Embryonic facial prominence (tissue), 1 donor: ENCODE data around the gene SLC6A1.

Source experiments
- DNase-seq: peaks from one replicate; pipeline ENCODE4 v3.0.0-alpha.2; 2016; ENCODE audit errors: extremely low spot score

The SLC6A1 gene

GRCh38 chr3:11019116-11019819, 26.7 kb downstream of the SLC6A1 start:
- DNase-seq: no peak

- DNase-seq: no peak
Measured at GRCh38 chr3:11020764-11021163, 28.2 kb downstream of the SLC6A1 start.

GRCh38 chr3:11021611-11022011, 29.1 kb downstream of the SLC6A1 start:
- no peak for DNase-seq

GRCh38 chr3:11022115-11022514, 29.6 kb downstream of the SLC6A1 start:
- DNase-seq: no peak

GRCh38 chr3:11024181-11024580, 31.6 kb downstream of the SLC6A1 start:
- no peak for DNase-seq

GRCh38 chr3:11029948-11030347, 37.4 kb downstream of the SLC6A1 start:
- no peak for DNase-seq

- DNase-seq: no peak
Measured at GRCh38 chr3:11033871-11034270, 41.3 kb downstream of the SLC6A1 start.

GRCh38 chr3:11034309-11034985, 41.9 kb downstream of the SLC6A1 start:
- no peak for DNase-seq

- no peak for DNase-seq
Measured at GRCh38 chr3:11035757-11036505, 43.4 kb downstream of the SLC6A1 start.

- DNase-seq: no peak
Measured at GRCh38 chr3:11037241-11037873, 44.8 kb downstream of the SLC6A1 start.

GRCh38 chr3:11037976-11038375, 45.4 kb downstream of the SLC6A1 start:
- no peak for DNase-seq

- no peak for DNase-seq
Measured at GRCh38 chr3:11045536-11045935, 53.0 kb downstream of the SLC6A1 start.

GRCh38 chr3:11047500-11047899, 55.0 kb downstream of the SLC6A1 start:
- DNase-seq: no peak

- DNase-seq: no peak
Measured at GRCh38 chr3:11050666-11051323, 58.2 kb downstream of the SLC6A1 start.

GRCh38 chr3:11053926-11054503, 61.5 kb downstream of the SLC6A1 start:
- no peak for DNase-seq

GRCh38 chr3:11054739-11055438, 62.3 kb downstream of the SLC6A1 start:
- no peak for DNase-seq

- no peak for DNase-seq
Measured at GRCh38 chr3:11055496-11055895, 62.9 kb downstream of the SLC6A1 start.

GRCh38 chr3:11056531-11057050, 64.0 kb downstream of the SLC6A1 start:
- DNase-seq: no peak

- DNase-seq: no peak
Measured at GRCh38 chr3:11057655-11058054, 65.1 kb downstream of the SLC6A1 start.

GRCh38 chr3:11059090-11059798, 66.7 kb downstream of the SLC6A1 start:
- peak; percentile 36 for DNase-seq
